GM23338 (cell line): ENCODE measurements around the gene ITGA7.

Source experiments
- CREB1 ChIP-seq: fragments of 250-450 bp; sonication (Bioruptor Pico); IDR thresholded peaks from 2 replicates; pipeline ENCODE4 v1.5.0; 2020; ENCODE audit warnings: low read depth, mild to moderate bottlenecking, moderate library complexity
- CTCF ChIP-seq, 2 experiments: fragments of 200-600 bp in 1 of 2; sonication (generic) in 1 of 2; conservative IDR thresholded peaks; 2 replicates each; pipeline versions ENCODE4 v1.5.1 to v1.6.1; 2016 to 2017; ENCODE audit warnings: antibody characterized with exemption in 2 of 2, low read depth in 2 of 2, mild to moderate bottlenecking in 2 of 2, moderate library complexity in 1 of 2
- ETS1 ChIP-seq: IDR thresholded peaks from 2 replicates; pipeline ENCODE4 v1.6.1; 2016; ENCODE audit warnings: antibody characterized with exemption
- EZH2 ChIP-seq: fragments of 200-600 bp; sonication (generic); IDR thresholded peaks from one replicate; pipeline ENCODE4 v1.8.0; 2017; ENCODE audit warnings: antibody characterized with exemption, mild to moderate bottlenecking, low read depth; ENCODE audit not compliant: unreplicated experiment
- EZH2phosphoT487 ChIP-seq: fragments of 200-600 bp; sonication (generic); IDR thresholded peaks from one replicate; pipeline ENCODE4 v1.8.1; 2018; ENCODE audit warnings: antibody characterized with exemption; ENCODE audit not compliant: unreplicated experiment
- JUNB ChIP-seq: IDR thresholded peaks from one replicate; pipeline ENCODE4 v1.6.1; 2016; ENCODE audit warnings: antibody characterized with exemption; ENCODE audit not compliant: unreplicated experiment
- POLR2AphosphoS5 ChIP-seq: IDR thresholded peaks from 2 replicates; pipeline ENCODE4 v1.6.1; 2016; ENCODE audit warnings: antibody characterized with exemption, low read depth
- REST ChIP-seq: IDR thresholded peaks from one replicate; pipeline ENCODE4 v1.6.1; 2018; ENCODE audit warnings: antibody characterized with exemption; ENCODE audit not compliant: unreplicated experiment
- ZNF114 ChIP-seq: fragments of 250-450 bp; sonication (Bioruptor Pico); IDR thresholded peaks from 2 replicates; pipeline ENCODE4 v1.5.0; 2020; ENCODE audit warnings: mild to moderate bottlenecking, moderate library complexity
- ZNF331 ChIP-seq: fragments of 250-450 bp; sonication (Bioruptor Pico); IDR thresholded peaks from 2 replicates; pipeline ENCODE4 v1.5.0; 2020; ENCODE audit warnings: low read depth, mild to moderate bottlenecking, moderate library complexity

- no peak for TF ChIP-seq CTCF (conservative IDR thresholded peaks at IDR 0.05; ENCODE audit: low read depth in 2 of 2)
- no peak for TF ChIP-seq REST
- no peak for TF ChIP-seq EZH2
- TF ChIP-seq EZH2phosphoT487: no peak
- TF ChIP-seq CREB1 (CRISPR knock-in tag): no peak
- no peak for TF ChIP-seq POLR2AphosphoS5
- TF ChIP-seq ETS1: no peak
- TF ChIP-seq ZNF114 (CRISPR knock-in tag): no peak
- TF ChIP-seq ZNF331 (CRISPR knock-in tag): no peak
- TF ChIP-seq JUNB: no peak
These were observed 17.9 kb upstream of the ITGA7 start for GRCh38 chr12:55725556-55725955.
